Measurements from ENCODE around the gene PPIF. TPM values are rescaled to one million over a fixed set of nuclear protein-coding genes. Genes with fewer than 3 reads are reported as not detected.

PPIF gene
- total and polyA plus RNA-seq, 4 donors, result 22.2 to 84.3 (median 60.0) TPM

- 76% methylated on average over 11 of the region's 11 CpGs for WGBS
- no peak overlapping the region for H3K9ac ChIP-seq (ENCODE audit: low read depth in 1 of 2, low read length in 2 of 2)
- TF ChIP-seq SP1 (IDR thresholded peaks at IDR 0.05) (no peak), REST (IDR thresholded peaks at IDR 0.05) (no peak), TAF1 (conservative IDR thresholded peaks at IDR 0.05) (no peak), JUND (IDR thresholded peaks at IDR 0.05) (no peak), RXRA (IDR thresholded peaks at IDR 0.05) (no peak), RAD21 (IDR thresholded peaks at IDR 0.05) (no peak), FOXA2 (IDR thresholded peaks at IDR 0.05) (no peak), YY1 (IDR thresholded peaks at IDR 0.05) (no peak), FOXA1 (IDR thresholded peaks at IDR 0.05) (no peak), CTCF (IDR thresholded peaks at IDR 0.05; ENCODE audit: low read depth, low read length, missing input control) (no peak), NR2F2 (IDR thresholded peaks at IDR 0.05) (no peak), HNF4G (IDR thresholded peaks at IDR 0.05) (no peak), MAX (IDR thresholded peaks at IDR 0.05) (no peak), ZBTB33 (IDR thresholded peaks at IDR 0.05) (no peak), EGR1 (IDR thresholded peaks at IDR 0.05; ENCODE audit: low read depth in 2 of 2) (no peak), GABPA (IDR thresholded peaks at IDR 0.05 in 1 of 2, conservative IDR thresholded peaks at IDR 0.05 in 1 of 2) (no peak), ATF3 (IDR thresholded peaks at IDR 0.05) (no peak), HNF4A (conservative IDR thresholded peaks at IDR 0.05) (no peak)
- peak overlapping the region; percentile 22 to 34 for H3K27ac ChIP-seq (ENCODE audit: low read depth in 1 of 2, low read length in 2 of 2)
- DNase-seq (ENCODE audit: low spot score), result peak; percentile 35
- no peaks in the 10 kb centered on the region for H3K9me3 ChIP-seq (ENCODE audit: control insufficient read depth in 4 of 4, low read length in 3 of 4)
- peaks cover 0 to 28% (median 10%) of the 10 kb centered on the region in 4 donors for H3K36me3 ChIP-seq (ENCODE audit: control insufficient read depth in 4 of 4, insufficient read depth in 3 of 4, low read depth in 1 of 4, low read length in 3 of 4)
- no peak overlapping the region for H3K4me3 ChIP-seq (ENCODE audit: low read depth in 1 of 3, low read length in 3 of 3)
- H3K4me1 ChIP-seq (ENCODE audit: control insufficient read depth in 4 of 4, insufficient read depth in 4 of 4, low read length in 3 of 4), result peaks cover 0 to 24% (median 13%) of the 10 kb centered on the region in 4 donors
- no peaks in the 10 kb centered on the region for H3K27me3 ChIP-seq (ENCODE audit: control insufficient read depth in 4 of 4, insufficient read depth in 4 of 4, low read length in 3 of 4)
Observed at GRCh38 chr10:79387974-79388850, 40.9 kb downstream of the PPIF start.
